ENCODE results near the gene SCN1A.

GRCh38 chr2:166117491-166117890 is 10.3 kb downstream of the SCN1A start:
- TF ChIP-seq, protein P1, sequence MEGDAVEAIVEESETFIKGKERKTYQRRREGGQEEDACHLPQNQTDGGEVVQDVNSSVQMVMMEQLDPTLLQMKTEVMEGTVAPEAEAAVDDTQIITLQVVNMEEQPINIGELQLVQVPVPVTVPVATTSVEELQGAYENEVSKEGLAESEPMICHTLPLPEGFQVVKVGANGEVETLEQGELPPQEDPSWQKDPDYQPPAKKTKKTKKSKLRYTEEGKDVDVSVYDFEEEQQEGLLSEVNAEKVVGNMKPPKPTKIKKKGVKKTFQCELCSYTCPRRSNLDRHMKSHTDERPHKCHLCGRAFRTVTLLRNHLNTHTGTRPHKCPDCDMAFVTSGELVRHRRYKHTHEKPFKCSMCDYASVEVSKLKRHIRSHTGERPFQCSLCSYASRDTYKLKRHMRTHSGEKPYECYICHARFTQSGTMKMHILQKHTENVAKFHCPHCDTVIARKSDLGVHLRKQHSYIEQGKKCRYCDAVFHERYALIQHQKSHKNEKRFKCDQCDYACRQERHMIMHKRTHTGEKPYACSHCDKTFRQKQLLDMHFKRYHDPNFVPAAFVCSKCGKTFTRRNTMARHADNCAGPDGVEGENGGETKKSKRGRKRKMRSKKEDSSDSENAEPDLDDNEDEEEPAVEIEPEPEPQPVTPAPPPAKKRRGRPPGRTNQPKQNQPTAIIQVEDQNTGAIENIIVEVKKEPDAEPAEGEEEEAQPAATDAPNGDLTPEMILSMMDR (IDR thresholded peaks at IDR 0.05; ENCODE audit: borderline replicate concordance, extremely low read depth, low read length, poor library complexity, severe bottlenecking): no peak
- no peak for TF ChIP-seq EZH2 (IDR thresholded peaks at IDR 0.05; ENCODE audit: borderline replicate concordance, low read depth, low read length, severe bottlenecking)
